HG03066 (cell line): ENCODE data around the gene CACNA1B.
"Not testable (repeated sequence)": the region's sequence is repeated elsewhere in the genome, so short reads cannot be mapped to it uniquely, and the experiment has no call there.

Experiments
- ATAC-seq: cut with Tn5 transposase; IDR thresholded peaks from one replicate; pipeline ENCODE4 v1.9.1; 2021; ENCODE audit warnings: low read depth; ENCODE audit not compliant: unreplicated experiment

Gene CACNA1B

DNA sequence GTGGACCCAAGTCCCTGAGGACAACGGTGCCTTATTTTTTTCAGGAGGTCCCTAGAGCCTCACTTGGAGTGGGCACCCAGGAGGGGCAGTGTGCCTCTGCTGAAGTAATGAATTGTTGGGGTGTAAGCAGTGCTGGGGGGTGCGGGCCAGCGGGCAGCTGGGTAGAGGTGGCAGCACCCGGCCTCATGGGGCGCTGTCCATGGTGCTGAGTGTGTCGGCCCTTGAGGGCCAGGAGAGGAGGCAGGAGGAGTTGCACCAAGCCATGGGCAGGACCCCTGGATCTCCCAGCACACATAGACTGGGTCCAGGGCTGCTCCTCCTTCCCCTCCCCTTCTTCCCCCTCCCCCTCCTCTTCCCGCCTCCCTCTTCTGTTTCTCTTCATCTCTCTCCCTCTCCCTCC is 7.0 kb downstream of the CACNA1B start:
- ATAC-seq = not testable (repeated sequence)

DNA sequence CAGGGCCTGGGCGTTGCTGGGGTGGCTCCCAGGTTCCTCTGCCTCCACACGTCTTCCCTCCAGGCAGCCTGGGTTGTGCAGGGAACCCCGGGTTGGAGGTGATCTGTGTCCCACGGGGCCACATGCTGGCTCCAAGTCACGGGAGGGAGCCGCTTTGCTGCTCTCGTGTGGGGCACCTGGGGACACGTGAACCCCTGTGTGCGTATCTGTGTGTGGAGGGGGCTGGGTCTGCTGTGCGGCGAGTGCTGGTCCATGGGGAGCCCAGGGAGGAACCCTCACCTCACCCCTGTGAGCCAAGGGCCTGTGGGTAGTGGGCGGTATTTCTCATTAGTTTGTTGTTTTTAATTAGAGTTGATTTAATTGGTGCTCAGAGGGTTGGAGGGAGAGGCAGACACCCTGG is 7.5 kb downstream of the CACNA1B start:
- not testable (repeated sequence) for ATAC-seq

DNA sequence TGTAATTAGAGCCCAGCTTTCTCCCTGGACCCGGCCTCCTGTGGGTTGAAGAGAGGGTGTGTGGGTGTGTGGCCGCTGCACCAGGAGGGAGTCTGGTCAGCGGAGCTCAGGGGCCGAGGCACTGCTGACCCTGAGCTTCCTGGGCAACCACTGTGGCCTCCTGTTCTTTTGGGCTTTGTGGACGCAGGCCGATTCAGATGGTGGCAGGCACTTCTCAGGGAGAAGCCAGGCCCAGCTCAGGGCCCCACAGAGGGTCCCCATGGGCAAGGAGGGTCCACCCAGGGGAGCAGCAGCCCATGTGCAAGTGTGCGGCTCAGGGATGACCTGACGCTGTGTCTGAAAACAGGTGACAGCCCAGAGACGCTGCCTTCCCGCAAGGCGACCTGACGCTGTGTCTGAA is 11.0 kb downstream of the CACNA1B start:
- ATAC-seq = not testable (repeated sequence)

DNA sequence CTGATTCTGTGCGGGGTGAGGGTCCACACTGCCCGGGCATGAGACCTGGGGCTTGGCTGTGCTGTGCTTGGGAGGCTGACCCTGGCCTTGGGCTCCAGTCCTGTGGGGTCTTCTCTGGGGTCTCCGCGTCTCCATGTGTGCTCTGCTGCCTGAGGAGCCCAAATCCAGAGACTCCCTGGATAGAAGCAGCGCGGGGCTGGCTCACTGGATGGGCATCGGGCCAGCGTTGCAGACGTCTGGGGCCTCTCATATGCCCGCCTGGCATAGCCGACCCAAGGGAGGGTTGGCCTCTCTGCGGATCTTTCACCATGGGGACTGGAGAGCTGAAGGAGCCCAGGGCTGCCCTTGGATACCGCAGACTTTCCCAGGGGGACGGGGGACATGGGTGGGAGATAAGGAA is 12.4 kb downstream of the CACNA1B start:
- not testable (repeated sequence) for ATAC-seq

DNA sequence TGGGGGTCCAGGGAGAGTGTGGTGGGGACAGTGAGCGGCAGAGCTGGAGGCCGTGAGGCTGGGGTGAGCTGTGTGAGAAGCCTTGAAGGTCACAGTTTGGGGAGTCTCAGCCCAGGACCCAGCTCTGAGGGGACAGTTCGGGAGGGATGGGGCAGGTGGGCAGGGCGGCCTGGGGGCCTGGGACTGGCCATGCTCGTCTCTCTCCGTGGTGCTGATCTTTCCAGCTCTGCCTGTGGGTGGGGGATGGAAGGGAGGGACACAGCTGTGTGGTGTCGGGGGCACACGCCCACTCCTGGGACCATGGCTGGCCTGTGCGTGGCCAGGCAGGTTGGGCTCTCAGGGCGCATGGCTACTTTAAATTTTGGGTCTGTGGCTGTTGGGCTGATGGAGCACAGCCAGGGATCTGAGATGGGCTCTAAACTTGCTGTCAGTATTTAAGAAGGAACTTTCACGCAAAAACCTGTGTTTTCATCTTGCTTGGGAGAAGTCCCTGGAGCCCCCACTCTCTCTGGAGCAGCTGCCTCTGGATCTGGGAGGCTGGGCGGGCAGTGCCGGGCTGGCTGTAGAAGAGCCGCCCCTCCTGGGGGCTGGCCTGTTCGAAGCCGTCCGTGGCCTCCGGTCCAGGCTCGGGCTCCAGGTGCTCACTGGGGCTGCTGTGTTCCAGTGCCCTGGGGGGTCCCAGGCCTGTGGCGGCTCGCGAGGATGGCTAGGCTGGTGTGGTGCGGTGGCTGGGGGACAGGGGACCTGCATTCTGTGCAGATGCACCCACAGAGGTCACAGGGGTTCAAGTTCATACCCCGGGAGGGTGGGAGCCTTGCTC is 13.4 kb downstream of the CACNA1B start:
- not testable (repeated sequence) for ATAC-seq

DNA sequence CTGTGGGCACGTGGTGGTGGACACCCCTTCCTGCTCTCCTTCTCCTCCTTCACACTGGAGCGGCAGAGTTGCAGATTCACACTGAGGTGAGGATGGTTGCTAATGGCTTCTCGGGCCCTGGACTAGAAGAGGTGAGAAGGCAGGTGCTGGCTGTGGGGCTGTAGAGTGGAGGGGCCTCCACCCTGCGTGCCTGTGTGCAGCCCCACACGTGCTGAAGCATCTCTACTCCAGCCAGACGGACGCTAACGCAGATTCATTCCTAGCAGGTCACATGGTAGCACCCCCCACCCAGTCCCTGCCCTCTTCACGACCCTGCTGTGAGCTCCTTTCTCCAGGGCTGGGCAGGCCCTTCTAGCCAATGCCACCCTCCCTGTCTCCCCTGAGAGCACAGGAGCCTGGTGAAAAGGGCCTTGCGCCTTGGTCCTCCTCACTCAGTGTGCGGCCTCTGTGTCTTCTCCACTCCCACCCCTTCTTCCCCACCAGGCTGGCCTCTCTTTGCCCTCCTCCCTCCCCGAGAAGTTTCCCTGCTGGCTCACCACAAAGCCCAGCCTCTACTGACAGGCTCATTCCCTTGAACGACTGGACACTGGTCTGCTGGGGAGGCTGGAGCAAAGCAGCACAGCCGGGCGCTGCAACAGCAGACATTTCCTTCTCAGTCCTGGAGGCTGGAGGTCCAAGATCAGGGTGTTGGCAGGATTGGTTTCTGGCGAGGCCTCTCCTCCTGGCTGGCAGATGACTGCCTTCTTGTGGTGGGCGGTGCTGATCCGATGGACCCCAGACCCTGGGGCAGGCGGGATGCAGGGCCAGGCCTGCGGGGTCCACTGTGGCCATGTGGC is 14.2 kb downstream of the CACNA1B start:
- no peak for ATAC-seq

DNA sequence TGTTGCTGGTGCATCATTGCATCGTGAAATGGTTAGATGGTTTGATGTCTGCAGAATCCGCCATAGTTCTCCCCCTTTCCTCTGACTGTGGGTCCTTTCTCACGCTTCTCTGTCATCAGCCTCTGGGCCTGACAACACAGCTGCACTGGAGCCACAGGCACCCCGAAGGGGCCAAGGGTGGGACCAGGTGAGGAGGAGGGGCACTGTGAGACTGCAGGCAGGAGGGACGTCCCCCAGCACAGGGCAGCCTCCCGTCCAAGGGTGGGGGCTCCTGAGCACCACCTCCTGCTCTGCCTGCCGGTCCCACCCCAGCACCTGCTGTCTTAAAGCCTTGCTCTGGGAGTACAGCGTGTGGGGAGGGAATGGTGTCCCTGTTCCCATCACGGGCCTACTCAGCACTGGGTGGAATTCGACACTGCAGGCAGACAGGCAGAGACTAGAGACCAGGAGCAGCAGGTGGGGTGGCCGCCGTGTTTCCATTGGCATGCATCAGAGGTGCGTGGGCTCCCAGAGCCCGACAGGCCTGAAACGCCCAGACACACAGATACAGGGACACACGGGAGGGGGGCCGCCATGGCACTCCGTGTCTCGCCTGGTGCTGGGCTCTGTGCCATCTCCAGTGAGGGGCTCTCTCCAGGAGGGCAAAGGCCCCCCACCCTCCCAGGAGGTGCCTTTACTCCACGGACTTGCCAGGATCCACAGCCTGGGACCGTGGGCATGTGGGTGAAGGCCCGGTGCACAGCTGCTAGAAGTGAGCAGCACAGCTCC is 15.0 kb downstream of the CACNA1B start:
- ATAC-seq = no peak

DNA sequence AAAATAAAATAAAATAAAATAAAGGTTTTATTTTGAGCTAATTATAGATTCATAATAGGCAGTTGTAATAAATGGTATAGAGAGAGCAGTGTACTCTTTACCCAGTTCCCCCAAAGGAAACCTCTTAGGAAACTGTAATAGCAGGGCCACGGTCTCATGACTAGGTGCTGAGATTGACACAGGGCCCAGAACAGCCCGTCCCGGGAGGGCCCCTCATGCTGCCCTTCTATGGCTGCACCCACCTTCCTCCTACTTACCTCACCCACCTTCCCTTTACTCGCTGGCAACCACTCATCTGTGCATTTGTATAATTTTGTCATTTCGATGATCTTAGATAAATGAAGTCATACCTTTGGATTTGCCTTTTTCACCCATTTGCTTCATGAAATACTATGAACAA is 16.1 kb downstream of the CACNA1B start:
- ATAC-seq = no peak

DNA sequence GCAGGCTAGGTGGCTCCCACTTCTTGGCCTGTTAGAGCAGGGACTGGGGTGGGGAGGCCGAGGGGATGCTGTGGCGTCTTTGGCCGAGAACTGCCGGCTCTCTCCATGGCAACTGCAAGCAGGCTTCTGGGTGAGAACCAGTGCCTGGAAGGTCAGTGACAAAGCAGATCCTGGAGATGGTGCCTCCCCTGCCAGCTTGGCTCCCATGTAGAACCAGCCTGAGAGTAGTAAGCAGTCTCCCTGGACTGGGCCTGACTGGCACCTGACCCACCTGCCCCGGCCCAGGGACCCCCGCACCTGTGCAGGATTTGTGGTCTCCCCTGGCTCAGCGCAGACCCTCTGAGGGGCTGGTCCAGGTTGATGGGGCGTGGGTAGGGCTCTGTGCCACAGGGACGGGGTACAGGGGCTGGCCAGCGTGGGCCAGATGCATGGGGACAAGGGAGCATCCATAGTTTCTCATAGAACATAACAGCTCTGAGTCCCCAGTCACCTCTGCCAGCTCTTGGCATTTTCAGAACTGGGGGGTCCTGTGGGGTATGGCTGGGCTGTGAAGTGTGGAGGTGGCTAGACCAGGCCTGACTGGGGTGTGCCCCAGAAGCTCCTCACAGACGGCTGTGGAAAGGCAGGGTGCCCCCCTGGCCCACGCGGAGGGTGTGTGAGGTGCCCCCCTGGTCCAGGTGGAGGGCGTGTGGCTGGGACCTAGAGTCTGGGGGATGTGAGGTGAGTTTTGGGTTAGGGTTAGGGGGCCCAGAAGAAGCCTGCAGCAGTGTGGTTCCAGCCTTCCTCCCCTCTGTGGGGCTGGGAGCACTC is 22.2 kb downstream of the CACNA1B start:
- no peak for ATAC-seq

DNA sequence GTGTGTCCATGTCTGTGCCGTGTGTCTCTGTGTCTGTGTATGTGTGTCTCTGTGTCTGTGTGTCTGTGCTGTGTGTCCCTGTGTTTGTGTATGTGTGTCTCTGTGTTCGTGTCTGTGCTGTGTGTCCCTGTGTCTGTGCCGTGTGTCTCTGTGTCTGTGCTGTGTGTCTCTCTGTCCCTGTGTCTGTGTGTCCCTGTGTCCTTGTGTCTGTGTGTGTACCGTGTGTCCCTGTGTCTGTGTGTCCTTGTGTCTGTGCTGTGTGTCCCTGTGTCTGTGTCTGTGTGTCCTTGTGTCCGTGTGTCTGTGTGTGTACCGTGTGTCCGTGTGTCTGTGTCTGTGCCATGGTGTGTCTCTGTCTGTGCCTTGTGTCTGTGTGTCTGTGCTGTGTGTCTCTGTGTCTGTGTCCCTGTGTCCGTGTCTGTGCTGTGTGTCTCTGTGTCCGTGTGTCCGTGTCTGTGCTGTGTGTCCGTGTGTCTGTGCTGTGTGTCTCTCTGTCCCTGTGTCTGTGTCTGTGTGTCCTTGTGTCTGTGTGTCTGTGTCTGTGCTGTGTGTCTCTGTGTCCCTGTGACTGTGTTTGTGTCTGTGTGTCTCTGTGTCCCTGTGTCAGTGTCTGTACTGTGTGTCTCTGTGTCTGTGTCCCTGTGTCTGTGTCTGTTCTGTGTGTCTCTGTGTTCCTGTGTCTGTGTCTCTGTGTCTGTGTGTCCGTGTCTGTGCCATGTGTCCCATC is 23.2 kb downstream of the CACNA1B start:
- ATAC-seq = no peak

DNA sequence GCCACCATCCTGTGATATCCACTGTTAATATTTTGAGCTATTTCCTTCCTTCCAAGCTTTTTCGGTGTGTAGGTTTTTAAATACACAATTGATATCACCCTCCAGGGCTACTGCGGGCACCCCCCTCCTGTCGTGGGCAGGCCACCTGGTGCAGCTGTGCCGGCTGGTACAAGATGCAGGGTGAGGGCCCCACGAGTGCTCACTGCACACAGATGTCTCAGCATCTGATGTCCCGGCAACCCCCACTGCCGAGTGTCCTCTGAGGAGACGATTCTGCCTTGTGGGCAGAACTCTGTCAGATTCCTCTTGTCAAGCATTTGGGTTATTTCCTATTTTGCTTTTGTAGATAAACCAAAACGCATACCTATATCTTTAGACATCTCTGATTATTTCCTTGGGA is 25.1 kb downstream of the CACNA1B start:
- no peak for ATAC-seq

DNA sequence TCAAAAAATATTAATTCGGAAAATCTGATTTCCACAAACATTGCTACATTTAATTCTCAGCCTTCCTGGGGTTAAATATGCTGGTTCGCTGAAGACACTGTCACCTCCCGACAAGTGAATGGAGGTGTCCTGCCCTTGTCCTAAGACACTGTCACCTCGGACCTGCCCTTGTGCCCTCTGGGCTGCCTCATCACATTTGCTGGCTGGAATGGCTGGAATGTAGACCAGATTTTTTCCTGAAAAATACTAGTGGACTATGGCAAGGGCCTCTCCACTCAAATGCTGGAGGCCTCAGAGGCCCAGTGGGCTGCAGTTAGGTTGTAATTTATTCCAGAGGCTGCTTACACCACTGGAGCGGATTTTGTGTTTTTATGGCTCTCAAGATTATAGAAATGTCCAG is 28.2 kb downstream of the CACNA1B start:
- ATAC-seq = no peak

DNA sequence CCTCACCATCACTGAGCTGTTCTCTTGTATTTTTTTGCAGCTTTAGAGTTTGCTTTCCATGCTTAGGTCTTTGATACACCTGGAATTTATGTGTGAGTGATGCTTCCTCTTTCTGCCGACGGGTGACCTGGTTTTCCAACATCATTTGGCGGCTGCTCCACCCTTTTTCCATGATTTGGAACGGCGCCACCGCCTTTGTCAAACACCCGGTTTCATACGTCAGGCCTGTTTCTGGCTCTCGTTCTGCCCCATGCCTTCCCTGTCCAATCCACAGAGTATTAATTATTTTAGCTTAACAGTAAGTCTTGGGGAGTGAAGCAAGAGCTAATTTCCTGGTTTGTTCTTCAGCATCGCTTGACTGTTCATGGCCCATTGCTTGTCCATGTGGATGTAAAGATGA is 30.2 kb downstream of the CACNA1B start:
- ATAC-seq = no peak

DNA sequence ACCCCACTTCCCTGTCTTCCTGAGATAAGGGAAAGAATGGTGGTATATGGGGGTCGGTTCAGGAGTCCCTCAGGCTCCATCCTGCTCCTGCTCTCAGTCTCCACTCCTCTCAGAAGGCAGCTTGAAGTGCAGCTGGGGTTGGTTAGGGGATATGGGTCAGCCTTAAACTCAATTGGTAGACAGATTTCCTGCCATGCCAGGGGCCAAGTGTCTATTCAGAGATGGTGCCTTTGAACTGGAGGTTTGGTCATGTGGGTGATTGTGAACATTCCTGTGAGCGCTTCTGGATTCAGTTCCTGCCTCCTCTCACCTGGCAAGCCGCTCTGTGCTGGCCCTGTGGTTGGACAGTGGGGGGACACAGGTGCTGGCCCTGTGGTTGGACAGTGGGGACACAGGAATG is 35.1 kb downstream of the CACNA1B start:
- ATAC-seq = no peak

DNA sequence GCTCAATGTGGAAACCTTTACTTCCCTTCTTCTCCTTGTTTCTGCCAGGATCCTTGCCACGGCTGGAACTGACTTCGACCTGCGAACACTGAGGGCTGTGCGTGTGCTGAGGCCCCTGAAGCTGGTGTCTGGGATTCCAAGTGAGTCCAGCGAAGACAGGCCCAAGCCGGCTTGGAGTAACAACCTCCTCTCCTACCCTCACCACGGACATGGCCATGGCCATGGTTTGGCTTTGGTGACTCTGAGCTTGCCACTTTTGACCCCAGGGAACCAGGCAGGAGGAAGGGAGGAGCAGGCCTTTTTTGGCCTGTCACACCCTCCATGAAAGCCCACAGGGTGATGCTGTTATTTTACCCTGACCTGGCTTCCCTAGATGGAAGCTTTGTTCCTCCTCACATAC is 35.5 kb downstream of the CACNA1B start:
- ATAC-seq = no peak

DNA sequence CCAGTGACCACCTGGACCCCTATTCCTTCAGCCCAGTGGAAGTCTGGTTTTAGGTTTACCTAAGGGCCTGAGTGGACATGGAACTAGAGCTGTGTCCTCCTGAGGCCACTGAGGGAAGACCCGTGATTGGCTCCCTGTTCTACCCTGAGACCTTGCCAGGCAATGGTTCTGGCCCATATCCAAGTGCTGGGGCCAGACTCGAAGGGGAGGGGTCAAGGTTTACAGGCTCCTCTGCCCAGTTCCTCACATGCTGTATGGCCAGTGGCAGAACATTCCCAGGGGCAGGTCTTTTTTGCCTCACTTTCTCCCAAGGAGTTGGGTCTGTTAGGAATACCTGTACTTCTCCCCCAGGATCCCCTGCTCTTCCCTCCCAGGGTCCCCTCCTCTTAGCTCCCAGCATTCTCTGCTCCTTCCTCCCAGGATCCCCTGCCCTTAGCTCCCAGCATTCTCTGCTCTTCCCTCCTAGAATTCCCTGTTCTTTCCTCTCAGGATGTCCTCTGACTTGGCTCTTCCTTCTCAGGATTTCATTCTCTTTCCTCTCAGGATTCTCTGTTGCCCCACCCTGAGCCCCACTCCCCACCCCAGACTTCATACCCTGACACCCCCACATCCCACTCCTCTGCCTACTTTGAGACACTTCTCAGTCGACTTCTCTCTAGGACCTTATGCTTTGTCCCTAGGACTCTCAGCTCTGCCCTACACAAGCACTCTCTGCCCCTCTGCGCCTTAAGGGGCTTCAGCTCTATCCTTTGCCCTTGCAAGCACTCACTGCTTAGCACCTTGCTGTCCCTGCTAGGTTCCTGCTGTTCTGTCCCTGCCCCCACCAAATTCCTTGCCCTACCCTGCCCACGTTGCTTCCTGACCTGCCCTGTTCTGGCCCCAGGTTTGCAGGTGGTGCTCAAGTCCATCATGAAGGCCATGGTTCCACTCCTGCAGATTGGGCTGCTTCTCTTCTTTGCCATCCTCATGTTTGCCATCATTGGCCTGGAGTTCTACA is 36.5 kb downstream of the CACNA1B start:
- ATAC-seq = no peak

DNA sequence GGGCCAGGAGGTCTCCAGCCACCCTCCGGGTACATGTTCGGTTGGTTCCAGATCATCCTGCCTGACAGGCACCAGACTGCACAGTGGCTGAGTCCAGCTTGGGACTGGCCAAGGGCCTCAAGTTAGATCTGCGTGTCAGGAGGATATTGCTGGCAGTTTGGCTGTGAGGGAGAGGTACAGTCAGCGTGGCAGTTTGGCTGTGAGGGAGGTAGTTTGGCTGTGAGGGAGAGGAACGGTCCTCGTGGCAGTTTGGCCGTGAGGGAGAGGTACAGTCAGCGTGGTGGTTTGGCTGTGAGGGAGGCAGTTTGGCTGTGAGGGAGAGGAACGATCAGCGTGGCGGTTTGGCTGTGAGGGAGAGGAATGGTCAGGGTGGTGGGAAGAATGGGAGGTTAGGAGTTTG is 39.0 kb downstream of the CACNA1B start:
- no peak for ATAC-seq

DNA sequence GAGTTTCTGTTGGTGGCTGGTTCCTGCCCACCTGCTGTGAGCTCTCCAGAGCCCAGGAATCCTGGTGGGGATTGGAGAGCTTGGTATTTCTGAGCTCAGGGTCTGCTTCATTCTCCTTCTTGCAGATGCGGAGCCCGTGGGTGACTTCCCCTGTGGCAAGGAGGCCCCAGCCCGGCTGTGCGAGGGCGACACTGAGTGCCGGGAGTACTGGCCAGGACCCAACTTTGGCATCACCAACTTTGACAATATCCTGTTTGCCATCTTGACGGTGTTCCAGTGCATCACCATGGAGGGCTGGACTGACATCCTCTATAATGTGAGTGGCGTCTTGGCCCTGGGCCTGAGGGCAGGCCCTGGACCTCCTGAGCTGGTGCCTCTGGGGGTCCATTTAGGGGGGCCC is 39.5 kb downstream of the CACNA1B start:
- no peak for ATAC-seq
